ENCODE measurements around the gene TDG.

TDG gene

GRCh38 chr12:103947871-103948555, 17.7 kb upstream of the TDG start:
- H3K27ac ChIP-seq (ENCODE audit: low read depth, low read length): no peak overlapping the region
- no peak overlapping the region for H3K9ac ChIP-seq (ENCODE audit: low read length)
- peaks cover 43% of the 10 kb centered on the region for H3K36me3 ChIP-seq (ENCODE audit: control insufficient read depth, insufficient read depth, low read length)
- H3K27me3 ChIP-seq (ENCODE audit: control insufficient read depth, insufficient read depth, low read length): no peaks in the 10 kb centered on the region
- no peaks in the 10 kb centered on the region for H3K4me1 ChIP-seq (ENCODE audit: control insufficient read depth, insufficient read depth, low read length)
- no peak overlapping the region for H3K4me3 ChIP-seq (ENCODE audit: low read length)

GRCh38 chr12:103948746-103949406, 16.8 kb upstream of the TDG start:
- Histone ChIP-seq H3K27me3 (ENCODE audit: control insufficient read depth, insufficient read depth, low read length) (no peaks in the 10 kb centered on the region), H3K4me1 (ENCODE audit: control insufficient read depth, insufficient read depth, low read length) (no peaks in the 10 kb centered on the region), H3K36me3 (ENCODE audit: control insufficient read depth, insufficient read depth, low read length) (peaks cover 47% of the 10 kb centered on the region), H3K27ac (ENCODE audit: low read depth, low read length) (no peak overlapping the region), H3K4me3 (ENCODE audit: low read length) (no peak overlapping the region), H3K9ac (ENCODE audit: low read length) (no peak overlapping the region)

GRCh38 chr12:103952497-103952896, 13.2 kb upstream of the TDG start:
- Histone ChIP-seq H3K36me3 (ENCODE audit: control insufficient read depth, insufficient read depth, low read length) (peaks cover 20% of the 10 kb centered on the region), H3K27ac (ENCODE audit: low read depth, low read length) (no peak overlapping the region), H3K27me3 (ENCODE audit: control insufficient read depth, insufficient read depth, low read length) (no peaks in the 10 kb centered on the region), H3K4me1 (ENCODE audit: control insufficient read depth, insufficient read depth, low read length) (peaks cover 8% of the 10 kb centered on the region), H3K4me3 (ENCODE audit: low read length) (no peak overlapping the region), H3K9ac (ENCODE audit: low read length) (no peak overlapping the region)

GRCh38 chr12:103955811-103956508, 9.7 kb upstream of the TDG start:
- Histone ChIP-seq H3K4me3 (ENCODE audit: low read length) (peak overlapping the region; percentile 94), H3K27ac (ENCODE audit: low read depth, low read length) (peak overlapping the region; percentile 95), H3K9ac (ENCODE audit: low read length) (peak overlapping the region; percentile 77), H3K4me1 (ENCODE audit: control insufficient read depth, insufficient read depth, low read length) (peaks cover 8% of the 10 kb centered on the region), H3K27me3 (ENCODE audit: control insufficient read depth, insufficient read depth, low read length) (no peaks in the 10 kb centered on the region), H3K36me3 (ENCODE audit: control insufficient read depth, insufficient read depth, low read length) (peaks cover 11% of the 10 kb centered on the region)

GRCh38 chr12:103956509-103957027, 9.1 kb upstream of the TDG start:
- peak overlapping the region; percentile 95 for H3K27ac ChIP-seq (ENCODE audit: low read depth, low read length)
- H3K4me3 ChIP-seq (ENCODE audit: low read length): peak overlapping the region; percentile 94
- H3K27me3 ChIP-seq (ENCODE audit: control insufficient read depth, insufficient read depth, low read length): no peaks in the 10 kb centered on the region
- H3K4me1 ChIP-seq (ENCODE audit: control insufficient read depth, insufficient read depth, low read length): peaks cover 8% of the 10 kb centered on the region
- peak overlapping the region; percentile 77 for H3K9ac ChIP-seq (ENCODE audit: low read length)
- H3K36me3 ChIP-seq (ENCODE audit: control insufficient read depth, insufficient read depth, low read length): peaks cover 11% of the 10 kb centered on the region

DNA sequence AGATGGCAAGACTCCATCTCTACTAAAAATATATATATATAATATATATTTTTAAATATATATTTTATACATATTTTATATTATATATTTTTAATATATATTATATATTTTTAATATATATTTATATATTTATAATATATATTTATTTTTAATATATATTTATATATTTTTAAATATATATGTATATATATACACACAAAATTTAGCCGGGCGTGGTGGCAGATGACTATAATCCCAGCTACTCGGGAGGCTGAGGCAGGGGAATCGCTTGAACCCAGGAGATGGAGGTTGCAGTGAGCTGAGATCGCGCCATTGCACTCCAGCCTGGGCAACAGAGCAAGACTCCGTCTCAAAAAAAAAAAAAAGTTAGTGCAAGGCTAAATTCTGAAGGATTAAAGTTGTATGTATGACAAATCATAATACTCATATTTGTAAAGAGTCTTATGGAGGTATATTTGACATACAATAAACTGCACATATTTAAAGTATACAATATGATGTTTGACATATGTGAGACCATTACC, 7.7 kb upstream of the TDG start:
- H3K9ac ChIP-seq (ENCODE audit: low read length): no peak overlapping the region
- H3K27me3 ChIP-seq (ENCODE audit: control insufficient read depth, insufficient read depth, low read length): no peaks in the 10 kb centered on the region

GRCh38 chr12:103958621-103959020, 7.1 kb upstream of the TDG start:
- peaks cover 8% of the 10 kb centered on the region for H3K4me1 ChIP-seq (ENCODE audit: control insufficient read depth, insufficient read depth, low read length)
- H3K36me3 ChIP-seq (ENCODE audit: control insufficient read depth, insufficient read depth, low read length): peaks cover 2% of the 10 kb centered on the region
- no peak overlapping the region for H3K4me3 ChIP-seq (ENCODE audit: low read length)
- H3K27ac ChIP-seq (ENCODE audit: low read depth, low read length): no peak overlapping the region
- H3K9ac ChIP-seq (ENCODE audit: low read length): no peak overlapping the region
- no peaks in the 10 kb centered on the region for H3K27me3 ChIP-seq (ENCODE audit: control insufficient read depth, insufficient read depth, low read length)

More for the DNA sequence above, 7.7 kb upstream of the TDG start:
- Histone ChIP-seq H3K36me3 (ENCODE audit: control insufficient read depth, insufficient read depth, low read length) (peaks cover 7% of the 10 kb centered on the region), H3K4me1 (ENCODE audit: control insufficient read depth, insufficient read depth, low read length) (peaks cover 8% of the 10 kb centered on the region), H3K27ac (ENCODE audit: low read depth, low read length) (peak overlapping the region; percentile 95), H3K4me3 (ENCODE audit: low read length) (peak overlapping the region; percentile 94)

DNA sequence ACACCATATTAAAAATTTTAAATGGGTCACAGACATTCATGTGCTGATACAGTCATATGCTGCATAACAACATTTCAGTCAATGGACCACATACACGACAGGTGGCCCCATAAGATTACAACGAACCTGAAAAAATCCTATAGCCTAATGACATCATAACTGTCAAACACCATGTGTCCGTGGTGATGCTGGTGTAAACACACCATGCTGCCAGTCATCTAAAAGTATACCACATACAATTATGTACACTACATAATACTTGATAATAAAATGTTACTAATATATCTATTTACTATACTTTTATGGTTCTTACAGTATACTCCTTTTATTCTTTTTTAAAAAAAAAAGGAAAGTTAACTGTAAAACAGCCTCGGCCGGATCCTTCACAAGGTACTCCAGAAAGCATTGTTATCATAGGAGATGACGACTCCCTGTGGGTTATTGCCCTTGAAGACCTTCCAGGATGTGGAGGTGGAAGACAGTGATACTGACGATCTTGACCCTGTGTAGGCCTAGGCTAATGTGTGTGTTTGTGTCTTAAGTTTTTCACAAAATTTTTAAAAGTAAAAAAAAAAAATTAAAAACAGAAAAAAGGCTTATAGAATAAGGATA, 5.0 kb upstream of the TDG start:
- Histone ChIP-seq H3K4me1 (ENCODE audit: control insufficient read depth, insufficient read depth, low read length) (peaks cover 17% of the 10 kb centered on the region), H3K9ac (ENCODE audit: low read length) (no peak overlapping the region), H3K4me3 (ENCODE audit: low read length) (no peak overlapping the region), H3K36me3 (ENCODE audit: control insufficient read depth, insufficient read depth, low read length) (no peaks in the 10 kb centered on the region), H3K27me3 (ENCODE audit: control insufficient read depth, insufficient read depth, low read length) (no peaks in the 10 kb centered on the region), H3K27ac (ENCODE audit: low read depth, low read length) (no peak overlapping the region)

GRCh38 chr12:103962493-103962892, 3.2 kb upstream of the TDG start:
- no peak overlapping the region for H3K27ac ChIP-seq (ENCODE audit: low read depth, low read length)
- no peaks in the 10 kb centered on the region for H3K36me3 ChIP-seq (ENCODE audit: control insufficient read depth, insufficient read depth, low read length)
- H3K4me3 ChIP-seq (ENCODE audit: low read length): no peak overlapping the region

GRCh38 chr12:103964805-103965204, 867 bp upstream of the TDG start:
- Histone ChIP-seq H3K4me1 (ENCODE audit: control insufficient read depth, insufficient read depth, low read length) (peaks cover 17% of the 10 kb centered on the region), H3K27me3 (ENCODE audit: control insufficient read depth, insufficient read depth, low read length) (no peaks in the 10 kb centered on the region), H3K9ac (ENCODE audit: low read length) (peak overlapping the region; percentile 66), H3K36me3 (ENCODE audit: control insufficient read depth, insufficient read depth, low read length) (peaks cover 2% of the 10 kb centered on the region), H3K27ac (ENCODE audit: low read depth, low read length) (peak overlapping the region; percentile 95), H3K4me3 (ENCODE audit: low read length) (peak overlapping the region; percentile 86)

More at GRCh38 chr12:103962493-103962892, 3.2 kb upstream of the TDG start:
- H3K4me1 ChIP-seq (ENCODE audit: control insufficient read depth, insufficient read depth, low read length): peaks cover 17% of the 10 kb centered on the region
- H3K27me3 ChIP-seq (ENCODE audit: control insufficient read depth, insufficient read depth, low read length): no peaks in the 10 kb centered on the region
- no peak overlapping the region for H3K9ac ChIP-seq (ENCODE audit: low read length)

DNA sequence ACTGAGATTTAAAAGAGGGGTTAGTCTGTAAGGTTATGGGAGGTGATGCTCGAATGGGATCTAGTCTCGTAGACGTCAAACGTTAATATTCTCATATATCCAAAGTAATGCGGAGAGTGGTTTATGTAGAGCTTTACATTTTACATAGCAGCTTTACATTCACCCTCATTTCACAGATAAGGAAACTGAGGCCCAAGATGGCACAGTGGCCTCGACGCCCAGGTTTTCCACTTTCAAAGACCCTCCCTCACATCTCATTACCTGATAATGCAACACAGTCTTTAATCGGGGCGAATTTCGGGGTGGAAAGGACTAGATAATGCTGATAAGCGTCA, 450 bp upstream of the TDG start:
- Histone ChIP-seq H3K4me3 (ENCODE audit: low read length) (peak overlapping the region; percentile 86), H3K9ac (ENCODE audit: low read length) (peak overlapping the region; percentile 66), H3K27me3 (ENCODE audit: control insufficient read depth, insufficient read depth, low read length) (no peaks in the 10 kb centered on the region), H3K36me3 (ENCODE audit: control insufficient read depth, insufficient read depth, low read length) (peaks cover 2% of the 10 kb centered on the region), H3K27ac (ENCODE audit: low read depth, low read length) (peak overlapping the region; percentile 95), H3K4me1 (ENCODE audit: control insufficient read depth, insufficient read depth, low read length) (peaks cover 17% of the 10 kb centered on the region)

DNA sequence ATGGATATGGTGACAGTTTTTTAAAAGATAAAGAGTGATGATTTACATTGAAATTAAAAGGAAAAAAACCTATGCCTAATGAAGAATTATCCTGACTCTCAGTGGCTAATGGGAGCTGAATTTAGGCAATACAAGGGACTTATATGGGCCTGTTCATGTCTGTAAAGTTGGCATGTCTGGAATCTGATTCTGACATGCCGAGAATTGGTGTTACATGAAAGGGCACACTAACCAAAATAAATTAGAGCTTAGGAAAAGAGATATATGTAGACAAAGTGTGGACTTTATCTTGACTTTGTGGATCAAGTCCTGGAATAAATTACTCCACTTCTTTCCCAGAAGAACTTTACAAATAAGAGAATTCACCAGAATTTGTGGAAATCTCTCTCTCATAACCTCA, 1.1 kb downstream of the TDG start:
- Histone ChIP-seq H3K4me3 (ENCODE audit: low read length) (peak overlapping the region; percentile 81), H3K4me1 (ENCODE audit: control insufficient read depth, insufficient read depth, low read length) (peaks cover 17% of the 10 kb centered on the region), H3K9ac (ENCODE audit: low read length) (peak overlapping the region; percentile 19), H3K27me3 (ENCODE audit: control insufficient read depth, insufficient read depth, low read length) (no peaks in the 10 kb centered on the region), H3K27ac (ENCODE audit: low read depth, low read length) (peak overlapping the region; percentile 93), H3K36me3 (ENCODE audit: control insufficient read depth, insufficient read depth, low read length) (peaks cover 2% of the 10 kb centered on the region)

All from rectal smooth muscle tissue (tissue), 1 donor.